ENCODE results near the gene TMPO.

- no peak for TF ChIP-seq FOXM1 (IDR thresholded peaks at IDR 0.05; ENCODE audit: borderline replicate concordance)
- TF ChIP-seq FOXA1 (IDR thresholded peaks at IDR 0.05): no peak
- no peak for TF ChIP-seq ZNF384 (IDR thresholded peaks at IDR 0.05)
- TF ChIP-seq ARNT (IDR thresholded peaks at IDR 0.05): no peak
- no peak for TF ChIP-seq HDGF (IDR thresholded peaks at IDR 0.05; ENCODE audit: borderline replicate concordance)
- no peak for TF ChIP-seq ELF4 (IDR thresholded peaks at IDR 0.05)
- TF ChIP-seq SP1 (IDR thresholded peaks at IDR 0.05): no peak
Measured at GRCh38 chr12:98466640-98467400, 48.6 kb upstream of the TMPO start.
